HG03175 (cell line): ENCODE measurements around the gene PARD3B.

ENCODE experiments used
- ATAC-seq: cut with Tn5 transposase; IDR thresholded peaks from one replicate; pipeline ENCODE4 v1.9.1; 2021; ENCODE audit warnings: mild to moderate bottlenecking, moderate library complexity; ENCODE audit not compliant: unreplicated experiment

PARD3B gene

DNA sequence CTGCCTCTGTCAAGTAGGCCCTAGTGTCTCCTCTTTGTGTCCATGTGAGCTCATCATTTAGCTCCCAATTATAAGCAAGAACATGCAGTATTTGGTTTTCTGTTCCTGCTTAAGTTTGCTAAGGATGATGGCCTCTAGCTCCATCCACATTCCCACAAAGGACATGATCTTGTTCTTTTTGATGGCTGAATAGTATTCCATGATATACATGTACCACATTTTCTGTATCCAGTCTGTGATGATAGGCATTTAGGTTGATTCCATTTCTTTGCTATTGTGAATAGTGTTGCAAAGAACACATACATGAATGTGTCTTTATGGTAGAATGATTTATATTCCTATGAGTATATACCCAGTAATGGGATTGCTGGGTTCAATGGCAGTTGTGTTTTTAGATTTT is 263.2 kb downstream of the PARD3B start:
- ATAC-seq, result no peak

DNA sequence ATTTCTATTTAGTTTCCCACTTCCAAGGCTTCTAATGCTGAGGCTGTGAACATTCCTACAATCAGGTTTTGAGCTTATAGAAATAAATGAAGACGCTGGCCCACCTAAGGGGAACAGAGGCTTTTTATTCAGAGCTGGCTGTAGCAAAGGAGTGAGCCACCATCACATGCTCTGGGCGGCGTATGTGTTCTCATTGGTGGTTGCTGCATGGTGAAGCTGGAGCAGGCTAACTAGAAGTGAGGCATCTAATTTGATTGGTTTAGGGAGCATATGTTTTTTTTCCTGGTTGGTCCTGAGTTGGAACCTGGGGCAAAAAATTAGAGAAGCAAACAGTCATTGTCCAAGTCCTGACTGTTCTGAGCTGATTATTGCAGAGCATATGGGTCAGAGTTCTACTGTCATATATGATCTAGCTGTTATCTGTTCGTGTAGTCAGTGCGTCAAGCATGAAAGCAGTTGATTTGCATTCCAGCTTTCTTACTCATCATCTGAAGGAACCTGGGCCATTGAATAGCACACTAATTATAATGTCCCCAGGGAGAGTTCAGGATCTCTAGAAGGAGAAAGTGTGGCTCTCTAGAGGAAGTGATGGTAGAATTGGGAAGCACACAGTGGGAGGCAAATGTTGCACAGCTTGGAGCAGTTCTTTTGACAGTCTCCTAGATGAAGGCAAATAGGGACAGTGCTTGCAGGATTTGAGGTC is 279.6 kb downstream of the PARD3B start:
- ATAC-seq, result no peak

DNA sequence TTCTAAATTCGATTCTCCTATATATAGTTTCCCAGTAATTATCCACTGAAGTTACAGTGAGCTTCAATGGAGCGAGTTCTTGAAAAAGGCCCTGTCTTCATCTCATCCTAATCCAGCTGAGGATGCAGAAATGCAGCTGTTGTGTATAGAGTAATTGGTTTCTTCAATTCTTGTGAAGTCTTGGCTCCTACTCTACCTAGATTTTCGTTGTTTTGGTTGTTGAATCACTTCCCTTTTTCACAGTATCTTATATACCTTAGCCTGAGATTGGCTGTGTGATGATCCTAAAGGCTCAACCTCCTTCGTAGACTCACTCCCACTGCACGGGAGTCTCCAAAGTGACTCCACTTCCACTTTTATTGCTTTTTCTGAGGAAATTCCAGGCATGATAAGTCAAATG is 280.4 kb downstream of the PARD3B start:
- no peak for ATAC-seq

DNA sequence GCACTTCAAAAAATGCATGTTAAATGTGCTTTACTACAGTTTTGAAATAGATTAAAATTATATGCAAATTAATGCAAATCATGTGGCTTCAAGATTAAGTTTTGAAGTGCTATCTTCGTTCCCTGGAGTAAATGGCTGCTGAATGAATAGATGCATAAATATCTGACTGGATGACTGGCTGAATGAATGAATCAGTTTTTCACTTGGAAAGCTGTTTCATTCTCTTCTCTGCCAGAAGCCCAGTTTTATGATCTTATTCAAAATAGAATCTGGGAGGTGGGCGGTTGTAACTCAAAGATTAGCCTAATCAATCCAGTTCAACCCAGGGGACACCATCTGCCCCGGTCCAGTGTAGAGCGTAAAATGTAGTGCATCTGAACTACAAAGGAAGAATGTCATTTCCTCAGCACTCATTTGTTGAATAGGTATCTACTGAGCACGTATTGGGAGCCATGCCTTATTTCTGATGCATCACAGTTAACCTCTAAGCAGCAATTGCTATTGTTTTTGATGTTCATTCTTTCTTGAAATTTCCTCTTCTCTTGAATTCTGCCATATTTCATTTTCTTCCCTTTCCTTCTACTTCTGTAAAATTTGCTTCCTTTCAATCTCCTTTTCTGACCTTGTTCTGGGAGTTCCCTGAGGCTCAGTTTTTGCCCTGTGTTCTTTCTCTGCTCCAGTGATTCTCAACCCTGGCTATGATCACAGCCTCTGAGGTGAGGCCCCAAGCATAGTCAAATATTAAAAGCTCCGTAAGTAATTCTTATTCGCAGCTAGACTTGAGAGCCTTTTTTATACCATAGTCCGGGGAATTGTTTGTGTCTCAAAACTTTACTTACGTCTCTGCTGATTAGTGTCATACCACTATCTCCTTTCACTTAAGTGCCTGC is 282.7 kb downstream of the PARD3B start:
- ATAC-seq, result no peak

DNA sequence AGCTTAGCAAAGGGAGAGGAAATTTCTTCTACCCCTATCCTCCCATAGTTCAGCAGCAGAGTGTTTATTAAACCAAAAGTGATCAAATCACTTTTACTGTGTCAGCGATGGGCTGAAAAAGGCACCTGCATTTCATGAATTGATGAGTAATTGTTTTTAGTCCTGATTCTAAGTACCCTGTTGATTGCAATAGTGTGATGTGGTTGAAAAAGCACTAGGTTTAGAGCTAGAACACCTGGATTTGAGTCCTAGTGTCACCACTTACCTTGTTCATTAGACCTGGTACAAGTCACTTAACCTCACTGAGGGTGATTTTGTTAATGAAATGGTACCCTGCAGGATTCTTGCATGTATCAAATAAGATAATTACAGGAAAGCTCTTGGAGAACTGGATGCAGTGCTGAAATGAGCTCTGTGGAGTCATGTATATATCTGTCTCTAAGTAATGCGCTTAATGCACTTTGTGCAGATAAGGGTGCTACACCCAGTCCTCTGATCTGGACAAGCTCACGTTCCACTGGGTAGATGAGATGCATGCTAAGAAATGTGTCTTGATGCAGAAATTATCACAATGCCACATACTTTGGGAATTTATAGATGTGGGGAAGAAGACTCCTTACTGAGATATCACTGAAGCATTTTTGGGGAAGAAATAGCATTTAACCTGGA is 289.6 kb downstream of the PARD3B start:
- ATAC-seq, result no peak

DNA sequence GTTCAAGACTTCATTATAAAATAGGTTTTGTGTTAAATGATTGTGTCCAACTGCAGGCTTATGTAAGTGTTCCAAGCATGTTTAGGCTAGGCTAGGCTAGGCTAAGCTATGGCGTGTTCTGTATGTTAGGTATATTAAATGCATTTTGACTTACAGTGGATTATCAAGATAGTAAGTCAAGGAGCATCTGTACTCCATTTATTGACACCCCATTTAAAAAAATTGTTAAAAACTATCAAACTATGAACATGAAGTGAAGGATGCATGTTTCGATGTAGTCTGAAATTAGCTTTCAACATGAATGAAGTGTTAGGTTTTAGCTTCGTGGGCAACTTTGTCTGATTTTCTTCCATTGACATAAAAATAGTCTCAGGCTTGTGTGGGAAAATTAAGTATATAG is 290.5 kb downstream of the PARD3B start:
- ATAC-seq, result no peak

DNA sequence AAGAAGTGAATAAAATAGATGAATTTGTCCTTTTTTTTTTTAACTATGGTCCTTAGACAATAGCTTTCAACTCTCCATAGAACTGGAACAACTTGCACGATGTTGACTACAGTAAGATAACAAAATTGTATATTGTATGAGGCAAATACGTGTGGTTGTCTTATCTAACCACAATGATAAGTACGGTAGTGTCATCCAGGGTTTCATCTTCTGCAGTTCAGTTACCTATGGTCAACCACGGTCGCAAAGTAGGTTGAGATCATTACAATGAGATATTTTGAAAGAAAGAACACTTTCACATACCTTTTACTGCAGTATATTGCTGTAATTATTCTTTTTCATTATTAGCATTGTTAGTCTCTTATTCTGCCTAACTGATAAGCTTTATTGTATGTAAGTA is 295.2 kb downstream of the PARD3B start:
- no peak for ATAC-seq

DNA sequence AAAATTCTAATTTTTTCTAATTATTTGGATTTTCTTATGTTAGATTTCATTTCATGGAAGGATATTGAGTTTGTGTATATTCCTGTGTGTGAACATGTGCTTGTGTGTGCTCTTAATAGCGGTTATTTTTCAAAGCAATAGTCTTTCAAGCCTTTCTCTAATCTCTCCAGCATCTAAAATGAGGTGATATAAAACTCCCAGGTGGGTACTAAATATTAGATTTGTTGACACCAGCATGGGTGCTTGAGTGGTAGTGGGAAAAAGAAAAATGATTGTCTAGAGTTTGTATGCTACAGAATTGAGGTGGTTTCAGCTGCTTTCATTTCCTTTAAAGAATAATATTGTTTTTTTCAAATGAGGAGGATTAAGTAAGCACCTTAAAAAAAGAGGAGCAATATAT is 296.8 kb downstream of the PARD3B start:
- ATAC-seq, result no peak

DNA sequence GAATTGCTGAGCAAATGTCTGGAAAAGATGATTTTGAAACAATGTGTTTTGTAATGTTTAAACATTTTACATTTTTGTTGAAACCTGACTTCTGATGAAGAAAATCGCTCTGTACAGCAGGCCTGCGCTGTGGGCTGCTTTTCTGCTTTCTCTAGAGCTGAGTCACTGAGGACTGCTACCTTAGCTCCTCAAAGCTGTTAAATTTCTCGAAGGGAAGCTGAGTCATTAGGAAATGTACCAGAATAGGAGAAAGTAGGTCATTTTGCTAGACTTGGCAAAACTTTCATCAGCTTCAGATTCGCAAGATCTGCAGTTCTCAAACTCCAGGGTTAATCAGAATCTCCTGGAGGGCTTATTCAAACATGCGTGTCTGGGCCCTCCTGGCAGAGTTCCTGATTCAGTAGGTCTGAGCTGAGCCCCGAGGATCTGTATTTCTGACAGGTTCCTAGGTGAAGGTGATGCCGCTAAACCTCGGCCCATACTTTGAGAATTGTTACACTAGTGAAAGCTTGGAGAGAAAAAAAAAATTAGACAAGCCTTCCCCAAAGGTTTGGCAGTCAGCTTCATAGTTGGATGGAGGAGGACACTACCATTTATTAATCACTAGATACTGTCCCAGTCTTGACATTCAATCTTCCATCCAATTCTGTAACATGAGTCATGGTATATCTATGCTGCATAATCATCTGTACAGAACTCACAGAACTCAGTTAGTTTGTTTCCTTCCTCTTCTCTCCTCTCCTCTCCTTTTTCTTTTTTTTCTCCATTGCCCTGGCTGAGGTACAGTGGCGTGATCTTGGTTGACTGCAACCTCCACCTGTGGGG is 297.6 kb downstream of the PARD3B start:
- no peak for ATAC-seq

DNA sequence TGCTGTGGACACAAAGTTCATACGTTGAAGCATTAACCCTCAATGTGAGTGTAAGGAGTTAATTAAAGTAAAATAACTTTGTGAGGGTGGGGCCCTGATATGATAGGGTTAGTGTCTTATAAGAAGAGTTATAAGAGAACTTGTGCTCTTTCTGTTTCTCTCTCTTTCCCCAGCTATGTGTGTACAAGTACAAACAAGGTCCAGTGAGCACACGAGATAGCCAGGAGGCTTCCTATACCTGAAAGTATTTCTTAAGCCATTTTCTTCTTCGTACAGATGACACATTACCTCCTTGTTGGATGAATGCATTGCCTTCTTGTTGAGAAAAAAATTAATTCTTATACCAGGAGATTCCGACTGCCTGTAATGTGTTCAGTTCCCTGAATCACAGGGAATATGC is 301.2 kb downstream of the PARD3B start:
- no peak for ATAC-seq

DNA sequence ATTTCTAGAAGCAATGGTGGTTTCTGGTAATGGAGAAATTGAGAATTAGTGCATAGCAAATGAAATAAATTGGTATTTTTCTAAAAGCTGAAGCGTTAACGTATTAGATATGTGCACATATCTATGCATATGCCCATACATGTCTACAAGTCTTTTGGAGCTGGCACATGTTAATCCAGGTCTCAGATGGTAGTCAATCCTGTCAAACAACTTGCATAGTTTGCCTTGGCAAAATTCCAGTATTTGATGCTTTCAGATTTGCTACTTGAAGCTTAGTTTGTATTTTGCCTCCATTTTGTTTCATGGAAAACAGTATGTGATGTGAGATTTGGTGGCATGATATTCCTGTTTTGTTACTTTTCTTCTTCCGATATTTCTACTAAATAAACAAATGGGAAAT is 304.6 kb downstream of the PARD3B start:
- no peak for ATAC-seq

DNA sequence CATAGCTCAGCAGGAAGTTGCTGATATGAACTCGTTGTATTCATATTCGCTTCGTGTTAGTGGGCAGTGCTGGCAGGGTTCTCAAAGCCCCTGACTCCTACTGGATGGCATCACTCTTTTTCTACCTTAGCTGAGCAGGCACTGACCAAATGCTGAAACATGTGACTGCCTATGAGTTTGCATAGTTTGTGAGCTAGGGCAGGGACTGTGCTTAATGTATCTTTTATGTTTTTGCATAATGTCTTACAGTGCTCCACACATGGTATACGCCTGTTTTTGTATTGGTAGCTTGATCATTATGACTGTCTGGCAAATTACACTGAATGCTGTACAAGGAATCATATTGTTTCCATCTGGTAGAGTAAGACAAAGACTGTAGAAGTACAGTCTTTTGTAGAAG is 305.3 kb downstream of the PARD3B start:
- ATAC-seq, result no peak

DNA sequence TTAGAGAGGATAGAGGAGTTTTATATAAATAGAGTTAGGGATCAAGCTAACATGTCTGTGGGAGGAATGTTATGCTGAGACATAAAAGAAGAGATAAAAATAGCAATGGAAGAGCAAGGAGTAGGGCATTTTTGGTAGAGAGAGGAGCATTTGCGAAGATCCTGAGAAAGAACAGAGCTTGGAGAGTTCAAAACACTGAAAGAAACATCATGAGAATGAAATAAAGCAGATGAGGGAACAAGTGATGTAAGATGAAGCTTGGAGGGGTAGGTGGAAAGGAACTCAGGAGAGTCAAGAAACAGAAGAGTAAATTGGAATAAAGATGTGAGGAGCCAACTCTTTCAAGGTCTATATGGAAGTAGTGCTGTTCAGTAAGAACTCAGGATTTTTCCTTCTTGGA is 308.6 kb downstream of the PARD3B start:
- ATAC-seq, result no peak

DNA sequence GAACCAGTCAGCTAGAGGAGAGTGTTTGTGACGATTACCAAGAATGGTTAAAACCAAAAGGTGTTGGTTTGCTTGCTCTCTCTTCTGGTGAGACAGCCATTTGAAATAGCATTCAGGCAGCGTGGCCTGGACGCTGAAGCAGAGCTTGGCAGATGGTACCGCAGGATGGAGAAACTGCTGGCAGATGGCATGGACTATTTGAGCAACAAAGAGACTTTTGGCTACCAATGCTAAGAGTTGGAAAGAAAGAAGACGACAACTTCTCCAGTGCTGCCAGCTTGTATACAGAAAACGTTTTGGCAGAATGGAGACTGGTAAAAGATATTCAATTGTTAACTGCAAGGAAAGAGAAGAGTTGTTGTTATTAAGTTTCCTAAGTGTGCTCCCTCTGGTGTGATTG is 315.0 kb downstream of the PARD3B start:
- no peak for ATAC-seq

DNA sequence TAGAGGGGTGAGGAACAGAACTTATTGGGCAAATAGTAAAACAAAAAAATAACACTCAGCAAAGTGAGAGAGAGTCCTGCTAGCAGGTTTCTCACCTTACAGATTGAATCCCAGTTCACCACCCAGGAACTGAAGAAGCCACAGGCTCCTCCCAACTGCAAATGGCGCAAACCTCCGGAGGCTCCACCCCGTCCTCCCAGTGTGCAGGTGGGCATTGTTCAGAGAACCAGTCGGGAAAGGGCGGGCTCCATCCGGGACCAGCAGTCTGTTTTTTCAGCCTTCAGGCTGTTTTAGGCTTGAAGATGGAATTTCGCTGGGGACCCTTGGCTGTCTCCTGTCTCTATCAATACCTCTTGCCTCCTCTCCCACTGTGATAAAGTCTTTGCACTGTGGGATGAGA is 317.5 kb downstream of the PARD3B start:
- no peak for ATAC-seq

DNA sequence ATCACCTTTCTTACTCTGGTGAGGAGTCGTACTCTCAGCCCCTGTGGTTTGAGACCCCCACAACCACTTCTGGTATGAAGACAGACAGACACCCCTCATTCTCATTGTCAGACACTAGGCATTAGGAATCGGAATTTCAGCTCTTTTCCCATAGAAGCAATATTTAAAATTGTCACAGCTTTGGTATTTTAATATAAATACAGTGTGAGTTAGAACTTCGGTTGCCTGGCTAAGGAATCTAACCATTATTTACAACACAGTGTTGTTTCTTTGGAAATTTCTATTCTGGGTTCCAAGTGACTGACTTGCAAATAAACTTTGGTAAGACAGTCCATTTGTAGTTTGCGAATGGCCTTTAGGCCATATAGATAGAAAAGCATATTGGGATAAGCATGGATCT is 318.1 kb downstream of the PARD3B start:
- no peak for ATAC-seq

DNA sequence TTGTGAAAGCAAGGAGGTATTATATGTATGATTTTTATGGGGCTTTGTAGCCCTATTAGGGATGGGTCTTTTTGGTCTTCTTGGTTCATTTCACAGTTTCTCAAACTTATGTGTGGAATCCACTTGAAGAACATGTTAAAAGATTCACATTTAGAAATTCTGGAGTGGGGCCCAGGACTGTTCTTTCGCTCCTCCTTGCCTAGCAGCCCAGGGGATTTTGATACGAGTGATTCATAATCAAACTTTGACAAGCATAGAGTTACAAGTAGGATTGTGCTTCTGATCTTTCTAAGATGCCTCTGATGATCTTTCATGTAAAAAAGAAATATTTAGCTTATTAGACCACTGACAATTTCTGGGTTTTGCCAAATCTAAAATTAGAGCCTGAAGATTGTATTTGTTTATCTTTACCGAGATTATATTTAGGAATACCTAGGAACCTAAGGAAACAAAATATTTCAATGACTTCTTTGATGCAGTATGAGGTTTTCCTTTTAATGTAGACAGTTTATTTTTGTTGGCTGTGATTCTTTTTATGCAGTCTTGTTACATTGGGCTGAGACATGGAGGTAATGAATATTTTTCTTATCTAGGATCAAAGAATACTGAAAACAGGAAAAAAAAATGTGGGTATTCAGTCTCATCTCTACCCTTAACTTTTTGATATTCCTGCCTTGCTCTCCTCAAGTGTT is 324.0 kb downstream of the PARD3B start:
- no peak for ATAC-seq

DNA sequence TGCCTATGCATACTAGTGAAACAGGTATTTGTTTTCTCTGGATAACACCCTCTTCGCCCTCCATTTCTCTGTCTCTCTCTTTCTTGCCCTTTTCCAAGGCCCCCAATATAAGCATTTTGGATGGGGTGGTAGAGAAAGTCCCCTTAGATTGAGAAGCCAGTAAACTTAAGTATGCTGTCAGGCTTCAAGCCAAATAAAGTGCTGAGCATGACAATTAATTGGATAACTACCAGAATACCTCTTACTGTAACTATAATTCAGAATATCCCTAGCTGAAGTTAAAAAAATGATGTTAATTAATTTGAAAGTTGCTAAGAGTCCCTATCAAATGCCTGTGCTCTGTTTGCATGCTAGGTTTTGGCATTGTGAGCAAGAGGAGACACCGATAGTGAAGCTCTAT is 324.8 kb downstream of the PARD3B start:
- ATAC-seq, result no peak

DNA sequence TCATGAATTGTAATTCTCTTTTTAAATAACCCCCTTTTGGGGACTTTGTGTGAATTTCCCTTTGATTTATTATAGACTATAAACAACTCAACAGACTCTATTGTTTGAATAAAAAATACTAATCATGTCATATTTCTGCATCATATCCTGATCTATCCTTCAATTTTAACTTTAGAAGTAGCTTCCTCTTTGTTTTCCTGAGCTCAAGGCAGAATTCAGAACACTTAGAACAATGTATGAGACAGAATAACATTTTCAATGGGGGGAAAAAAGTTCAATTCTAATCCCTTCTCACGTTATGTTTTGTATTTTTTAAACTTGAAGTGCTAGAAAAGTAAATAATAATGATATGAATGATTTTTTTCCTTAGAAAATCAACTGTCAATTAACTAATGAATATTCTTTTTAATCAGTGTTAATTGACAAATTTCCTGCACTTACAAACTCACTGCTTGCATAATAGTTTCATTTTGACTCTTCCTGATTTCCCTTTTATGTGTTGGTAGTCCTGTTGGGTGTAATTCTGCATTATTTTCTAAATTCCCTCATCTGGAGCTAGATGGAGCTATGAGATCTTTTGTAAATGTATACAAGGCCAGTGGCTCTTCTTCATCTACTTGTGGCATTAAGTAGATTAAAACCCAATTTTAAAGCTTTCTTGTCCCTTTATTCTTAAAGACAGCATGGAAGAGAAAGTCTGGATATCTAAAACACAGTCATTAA is 326.1 kb downstream of the PARD3B start:
- no peak for ATAC-seq

DNA sequence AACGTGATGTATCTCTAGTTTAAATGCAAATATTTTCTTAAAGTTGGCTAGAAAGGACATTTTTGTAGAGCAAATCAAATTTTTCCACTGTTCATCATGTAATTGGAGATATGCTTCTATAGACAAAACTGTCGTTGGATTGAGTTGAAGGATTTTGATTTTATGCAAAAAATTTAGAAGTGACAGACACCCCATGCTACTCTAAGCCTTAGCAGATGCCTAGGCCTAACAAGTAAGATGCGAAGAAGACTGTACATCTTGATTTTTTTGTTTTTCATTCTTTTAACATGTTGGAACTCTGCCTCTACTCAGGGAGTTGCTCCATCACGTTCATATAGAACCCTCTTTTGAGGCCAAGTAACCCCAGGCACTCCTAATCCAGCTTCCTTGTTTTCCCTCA is 331.0 kb downstream of the PARD3B start:
- ATAC-seq, result no peak
